Ramos (cell line): ENCODE data around the gene TEX54.

Experiments
- in situ Hi-C: fragments of 300-500 bp; cut with MboI; formaldehyde crosslinking; loops from one replicate; pipeline ENCODE4 v1.14.3; 2022; ENCODE audit warnings: low sequenced_read_pairs; ENCODE audit not compliant: unreplicated experiment

The TEX54 gene

GRCh38 chr11:62796281-62796680 lies 36.4 kb downstream of the TEX54 start:
- in situ Hi-C loops = no loop called here

GRCh38 chr11:62794201-62794775 lies 38.4 kb downstream of the TEX54 start:
- in situ Hi-C loops = no loop called here

- in situ Hi-C loops = no loop called here
Measured at GRCh38 chr11:62792202-62792575, 40.5 kb downstream of the TEX54 start.

GRCh38 chr11:62791501-62792201 lies 41.0 kb downstream of the TEX54 start, which contains the start of gene TMEM223:
TSS of gene TMEM223 (minus strand) at chr11:62792006. CDS start at chr11:62791994, 12 bp downstream.
- in situ Hi-C loops = no loop called here

GRCh38 chr11:62789576-62789975 lies 43.1 kb downstream of the TEX54 start:
- in situ Hi-C loops = loop anchor here (5.0 kb wide), 1 partner anchor 73 kb away; no protein-coding TSS in a partner anchor

GRCh38 chr11:62788991-62789390 lies 43.6 kb downstream of the TEX54 start:
- in situ Hi-C loops = loop anchor here (5.0 kb wide), 1 partner anchor 73 kb away; no protein-coding TSS in a partner anchor

- in situ Hi-C loops = loop anchor here (5.0 kb wide), 1 partner anchor 75 kb away; no protein-coding TSS in a partner anchor
Measured at GRCh38 chr11:62787005-62787759, 45.5 kb downstream of the TEX54 start, which contains the start of gene TMEM179B. TSS of gene TMEM179B (plus strand) at chr11:62787402. CDS start at chr11:62787432, 30 bp downstream.

GRCh38 chr11:62786318-62787004 lies 46.2 kb downstream of the TEX54 start:
- in situ Hi-C loops = loop anchor here (5.0 kb wide), 1 partner anchor 76 kb away; no protein-coding TSS in a partner anchor

GRCh38 chr11:62782753-62783152 lies 49.9 kb downstream of the TEX54 start:
- in situ Hi-C loops = no loop called here
